HEK293 (cell line): ENCODE measurements around the gene GRB2.
A peak's percentile ranks its signal among the peaks of the same experiment; 100 is the strongest.

Experiments used
- CTCF ChIA-PET: fragments of 350-600 bp; formaldehyde crosslinking; extraction: SDS; loops from one replicate; lab custom pipeline; 2021; ENCODE audit warnings: antibody characterized with exemption; lab: Yijun Ruan, JAX
- POLR2A ChIA-PET: fragments of 300-600 bp; formaldehyde crosslinking; extraction: SDS; loops from one replicate; lab custom pipeline; 2020; ENCODE audit warnings: antibody characterized with exemption, inconsistent platforms; lab: Yijun Ruan, JAX
- H3K27ac ChIP-seq: fragments of 200-500 bp; sonication (Bioruptor generic); 2 replicates; pipeline ENCODE4 v1.5.1; 2014; ENCODE audit warnings: low read depth, low read length, control low read depth, inconsistent platforms; ENCODE audit errors: extremely low read depth
- H3K36me3 ChIP-seq, 2 experiments: fragments of 200-500 bp in 1 of 2; sonication (Bioruptor generic) in 1 of 2; 1 replicate in 1 of 2; 2 replicates in 1 of 2; pipeline ENCODE4 v1.5.1; 2014 to 2017; ENCODE audit warnings: inconsistent platforms in 2 of 2, low read length in 2 of 2; ENCODE audit not compliant: control insufficient read depth in 2 of 2, insufficient read depth in 1 of 2
- H3K4me1 ChIP-seq: fragments of 200-500 bp; sonication (Bioruptor generic); 2 replicates; pipeline ENCODE4 v1.5.1; 2014; ENCODE audit warnings: mild to moderate bottlenecking, low read length, inconsistent platforms; ENCODE audit not compliant: control insufficient read depth, insufficient read depth
- H3K4me3 ChIP-seq: 2 replicates; pipeline ENCODE4 v1.5.1; 2011; ENCODE audit warnings: low read depth, mild to moderate bottlenecking, control low read depth, low read length, moderate library complexity
- H3K9me3 ChIP-seq: fragments of 200-500 bp; sonication (Bioruptor generic); 2 replicates; pipeline ENCODE4 v1.5.1; 2014; ENCODE audit warnings: low read depth, low read length, inconsistent platforms; ENCODE audit not compliant: control insufficient read depth, insufficient read depth
- GLIS1 ChIP-seq: fragments of 450-650 bp; formaldehyde crosslinking; IDR thresholded peaks from 2 replicates; pipeline ENCODE4 v1.5.1; 2016; ENCODE audit warnings: missing biosample characterization, missing genetic modification characterization
- REPIN1 ChIP-seq: fragments of 450-650 bp; formaldehyde crosslinking; IDR thresholded peaks from 2 replicates; pipeline ENCODE4 v1.5.1; 2017; ENCODE audit warnings: missing biosample characterization, missing genetic modification characterization, low read depth
- SETDB1 ChIP-seq: IDR thresholded peaks from one replicate; pipeline ENCODE4 v1.6.1; 2017; ENCODE audit warnings: mild to moderate bottlenecking, low read length, moderate library complexity, mixed read lengths; ENCODE audit not compliant: insufficient read length
- ZNF121 ChIP-seq: fragments of 450-650 bp; formaldehyde crosslinking; IDR thresholded peaks from 2 replicates; pipeline ENCODE4 v1.5.1; 2016; ENCODE audit warnings: missing biosample characterization, missing genetic modification characterization
- ZNF146 ChIP-seq: fragments of 450-650 bp; formaldehyde crosslinking; IDR thresholded peaks from 2 replicates; pipeline ENCODE4 v1.5.1; 2016; ENCODE audit warnings: missing biosample characterization, missing genetic modification characterization
- ZNF16 ChIP-seq: fragments of 450-650 bp; formaldehyde crosslinking; IDR thresholded peaks from 2 replicates; pipeline ENCODE4 v1.5.1; 2016; ENCODE audit warnings: low read depth, missing biosample characterization, missing genetic modification characterization
- ZNF292 ChIP-seq: fragments of 450-650 bp; formaldehyde crosslinking; IDR thresholded peaks from 2 replicates; pipeline ENCODE4 v1.5.1; 2016; ENCODE audit warnings: low read depth, missing biosample characterization, missing genetic modification characterization, borderline replicate concordance
- ZNF350 ChIP-seq: fragments of 450-650 bp; formaldehyde crosslinking; IDR thresholded peaks from 2 replicates; pipeline ENCODE4 v1.5.0; 2017; ENCODE audit warnings: missing biosample characterization, mild to moderate bottlenecking, missing genetic modification characterization
- ZNF37A ChIP-seq: fragments of 450-650 bp; IDR thresholded peaks from 2 replicates; pipeline ENCODE4 v1.5.1; 2018; ENCODE audit warnings: missing biosample characterization, missing genetic modification characterization
- ZNF549 ChIP-seq: fragments of 450-650 bp; IDR thresholded peaks from 2 replicates; pipeline ENCODE4 v1.5.1; 2018; ENCODE audit warnings: missing biosample characterization, missing genetic modification characterization, mild to moderate bottlenecking, inconsistent platforms, moderate library complexity
- ZNF558 ChIP-seq: fragments of 450-650 bp; formaldehyde crosslinking; IDR thresholded peaks from 2 replicates; pipeline ENCODE4 v1.5.1; 2016; ENCODE audit warnings: missing biosample characterization, missing genetic modification characterization
- ZNF670 ChIP-seq: fragments of 450-650 bp; formaldehyde crosslinking; IDR thresholded peaks from 2 replicates; pipeline ENCODE4 v1.5.1; 2016; ENCODE audit warnings: missing biosample characterization, missing genetic modification characterization, low read depth
- TF ChIP-seq, protein P1 (sequence below): fragments of 450-650 bp; formaldehyde crosslinking; IDR thresholded peaks from 2 replicates; pipeline ENCODE4 v1.5.1; 2016; ENCODE audit warnings: missing biosample characterization, missing genetic modification characterization
- TF ChIP-seq, protein P2 (sequence below): sonication (generic); formaldehyde crosslinking; IDR thresholded peaks from 2 replicates; pipeline ENCODE4 v1.8.1; 2022; ENCODE audit warnings: mild to moderate bottlenecking, moderate library complexity, missing genetic modification reagents
- TF ChIP-seq, protein P3 (sequence below): fragments of 450-650 bp; formaldehyde crosslinking; IDR thresholded peaks from 2 replicates; pipeline ENCODE4 v1.5.1; 2016; ENCODE audit warnings: missing biosample characterization, missing genetic modification characterization
- TF ChIP-seq, protein P4 (sequence below): fragments of 450-650 bp; formaldehyde crosslinking; IDR thresholded peaks from 2 replicates; pipeline ENCODE4 v1.5.1; 2016; ENCODE audit warnings: missing biosample characterization, missing genetic modification characterization

The GRB2 gene

DNA sequence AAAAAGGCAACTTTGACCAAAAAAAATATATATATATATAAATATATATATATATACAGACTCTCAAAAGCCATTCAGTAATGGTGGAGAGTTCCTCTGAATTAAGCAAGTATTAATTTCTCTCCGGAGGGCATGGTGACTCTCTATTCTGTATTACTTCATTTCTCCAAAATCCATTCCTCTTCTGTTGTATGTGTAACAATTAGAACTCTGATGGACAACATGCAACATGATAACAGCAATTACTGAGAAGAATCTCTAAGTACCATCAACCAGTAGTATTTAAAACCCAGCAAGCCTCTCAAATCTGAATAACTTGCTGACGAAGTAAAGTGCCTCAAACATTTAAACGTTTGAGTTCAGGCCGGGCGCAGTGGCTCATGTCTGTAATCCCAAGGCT lies 2.3 kb downstream of the GRB2 start:
- Histone ChIP-seq H3K4me1 (0 out of 2 replicates have a peak, but pooled peaks cover 8% of the 10 kb centered on the region), H3K9me3 (no peaks in the 10 kb centered on the region), H3K36me3 (peaks cover 0 to 3% of the 10 kb centered on the region in 2 experiments; a peak in 1 of 3 replicates), H3K4me3 (no peak overlapping the region), H3K27ac (no peak overlapping the region)
- CTCF ChIA-PET, result interaction anchor here (0.7 to 2.1 kb wide), 15 partner anchors 9 to 163 kb away, joined by 3 to 12 read pairs (median 4); partner anchors contain the start of gene MIF4GD
- TF ChIP-seq, protein P1, sequence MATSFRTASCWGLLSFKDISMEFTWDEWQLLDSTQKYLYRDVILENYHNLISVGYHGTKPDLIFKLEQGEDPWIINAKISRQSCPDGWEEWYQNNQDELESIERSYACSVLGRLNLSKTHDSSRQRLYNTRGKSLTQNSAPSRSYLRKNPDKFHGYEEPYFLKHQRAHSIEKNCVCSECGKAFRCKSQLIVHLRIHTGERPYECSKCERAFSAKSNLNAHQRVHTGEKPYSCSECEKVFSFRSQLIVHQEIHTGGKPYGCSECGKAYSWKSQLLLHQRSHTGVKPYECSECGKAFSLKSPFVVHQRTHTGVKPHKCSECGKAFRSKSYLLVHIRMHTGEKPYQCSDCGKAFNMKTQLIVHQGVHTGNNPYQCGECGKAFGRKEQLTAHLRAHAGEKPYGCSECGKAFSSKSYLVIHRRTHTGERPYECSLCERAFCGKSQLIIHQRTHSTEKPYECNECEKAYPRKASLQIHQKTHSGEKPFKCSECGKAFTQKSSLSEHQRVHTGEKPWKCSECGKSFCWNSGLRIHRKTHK (tag by site-specific recombination), result no peak
- no peak for TF ChIP-seq ZNF16 (tag by site-specific recombination)
- POLR2A ChIA-PET, result interaction anchor here (1.0 kb wide), 2 partner anchors 9 to 114 kb away, joined by 3 to 4 read pairs; partner anchors contain the start of gene SLC25A19

DNA sequence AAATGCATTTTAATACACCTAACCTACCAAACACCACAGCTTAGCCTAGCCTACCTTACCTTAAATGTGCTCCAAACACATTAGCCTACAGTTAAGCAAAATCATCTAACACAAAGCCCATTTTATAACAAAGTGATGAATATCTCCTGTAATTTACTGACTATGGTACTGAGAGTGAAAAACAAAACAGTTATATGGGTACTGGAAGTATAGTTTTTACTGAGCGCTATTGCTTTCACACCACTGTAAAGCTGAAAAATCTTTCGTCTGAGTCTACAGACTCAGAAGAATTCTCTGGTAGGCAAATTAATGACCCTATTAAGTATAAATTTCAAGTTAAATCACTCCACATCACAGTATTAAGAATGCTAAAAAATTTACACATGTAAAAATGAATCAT lies 3.5 kb downstream of the GRB2 start:
- Histone ChIP-seq H3K4me3 (no peak overlapping the region), H3K27ac (no peak overlapping the region), H3K4me1 (peaks cover 8% of the 10 kb centered on the region; the same call in 1 of the 2 replicates), H3K9me3 (no peaks in the 10 kb centered on the region), H3K36me3 (peaks cover 0 to 3% of the 10 kb centered on the region in 2 experiments; a peak in 1 of 3 replicates)
- CTCF ChIA-PET, result interaction anchor here (0.8 to 2.7 kb wide), 4 partner anchors 53 to 162 kb away, joined by 4 to 31 read pairs (median 6); partner anchors contain the start of gene MIF4GD
- POLR2A ChIA-PET, result interaction anchor here (0.6 to 1.0 kb wide), 3 partner anchors 102 to 133 kb away, joined by 3 to 10 read pairs (median 4); partner anchors contain the start of gene SLC25A19
- TF ChIP-seq ZNF37A, result no peak
- TF ChIP-seq SETDB1, result no peak
- TF ChIP-seq ZNF549 (tag by site-specific recombination), result no peak
- TF ChIP-seq, protein P2, sequence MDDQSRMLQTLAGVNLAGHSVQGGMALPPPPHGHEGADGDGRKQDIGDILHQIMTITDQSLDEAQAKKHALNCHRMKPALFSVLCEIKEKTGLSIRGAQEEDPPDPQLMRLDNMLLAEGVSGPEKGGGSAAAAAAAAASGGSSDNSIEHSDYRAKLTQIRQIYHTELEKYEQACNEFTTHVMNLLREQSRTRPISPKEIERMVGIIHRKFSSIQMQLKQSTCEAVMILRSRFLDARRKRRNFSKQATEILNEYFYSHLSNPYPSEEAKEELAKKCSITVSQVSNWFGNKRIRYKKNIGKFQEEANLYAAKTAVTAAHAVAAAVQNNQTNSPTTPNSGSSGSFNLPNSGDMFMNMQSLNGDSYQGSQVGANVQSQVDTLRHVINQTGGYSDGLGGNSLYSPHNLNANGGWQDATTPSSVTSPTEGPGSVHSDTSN (CRISPR knock-in tag), result no peak
- TF ChIP-seq ZNF350 (tag by site-specific recombination), result no peak
- TF ChIP-seq ZNF558 (tag by site-specific recombination), result no peak
- TF ChIP-seq REPIN1, result no peak
- TF ChIP-seq GLIS1 (tag by site-specific recombination), result no peak
- TF ChIP-seq, protein P3, sequence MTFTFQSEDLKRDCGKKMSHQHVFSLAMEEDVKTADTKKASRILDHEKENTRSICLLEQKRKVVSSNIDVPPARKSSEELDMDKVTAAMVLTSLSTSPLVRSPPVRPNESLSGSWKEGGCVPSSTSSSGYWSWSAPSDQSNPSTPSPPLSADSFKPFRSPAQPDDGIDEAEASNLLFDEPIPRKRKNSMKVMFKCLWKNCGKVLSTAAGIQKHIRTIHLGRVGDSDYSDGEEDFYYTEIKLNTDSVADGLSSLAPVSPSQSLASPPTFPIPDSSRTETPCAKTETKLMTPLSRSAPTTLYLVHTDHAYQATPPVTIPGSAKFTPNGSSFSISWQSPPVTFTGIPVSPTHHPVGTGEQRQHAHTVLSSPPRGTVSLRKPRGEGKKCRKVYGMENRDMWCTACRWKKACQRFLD (tag by site-specific recombination), result no peak

DNA sequence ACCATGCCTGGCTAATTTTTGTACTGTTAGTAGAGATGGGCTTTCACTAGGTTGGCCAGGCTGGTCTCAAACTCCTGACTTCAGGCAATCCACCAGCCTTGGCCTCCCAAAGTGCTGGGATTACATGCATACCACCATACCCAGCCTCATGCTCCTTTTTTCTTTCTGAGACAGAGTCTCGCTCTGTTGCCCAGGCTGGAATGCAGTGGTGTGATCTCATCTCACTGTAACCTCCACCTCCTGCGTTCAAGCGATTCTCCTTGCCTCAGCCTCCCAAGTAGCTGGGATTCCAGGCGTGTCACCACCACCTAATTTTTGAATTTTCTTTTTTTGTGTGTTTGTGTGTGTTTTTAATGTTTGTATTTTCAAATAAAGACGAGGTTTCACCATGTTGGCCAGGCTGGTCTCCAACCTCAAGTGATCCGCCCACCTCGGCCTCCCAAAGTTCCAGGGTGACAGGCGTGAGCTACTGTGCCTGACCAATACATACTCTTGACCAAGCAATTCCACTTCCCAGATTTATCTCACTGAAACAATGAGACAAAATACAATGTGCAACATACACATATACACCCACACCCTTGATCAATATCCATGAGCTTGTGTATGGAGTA lies 5.0 kb downstream of the GRB2 start:
- POLR2A ChIA-PET, result interaction anchor here (0.6 to 1.1 kb wide), 3 partner anchors 50 to 130 kb away, joined by 4 to 8 read pairs (median 4); partner anchors contain the start of genes MIF4GD and SLC25A19
- H3K36me3 ChIP-seq, result peaks cover 0 to 3% of the 10 kb centered on the region in 2 experiments; a peak in 1 of 3 replicates

DNA sequence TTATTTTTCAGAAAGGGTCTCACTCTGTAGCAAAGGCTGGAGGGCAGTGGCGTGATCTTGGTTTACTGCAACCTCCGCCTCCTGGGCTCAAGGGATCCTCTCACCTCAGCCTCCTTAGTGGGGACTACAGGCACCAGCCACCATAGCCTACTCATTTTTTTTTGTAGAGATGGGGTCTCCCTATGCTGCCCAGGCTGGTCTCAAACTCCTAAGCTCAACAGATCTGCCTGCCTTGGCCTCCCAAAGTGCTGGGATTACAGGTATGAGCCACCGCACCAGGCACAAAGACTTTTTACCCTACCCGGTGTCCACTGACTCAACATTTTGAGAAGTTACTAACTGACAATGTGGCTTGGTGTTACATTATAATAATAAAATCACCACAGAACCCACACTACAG lies 7.2 kb downstream of the GRB2 start:
- H3K27ac ChIP-seq, result no peak overlapping the region
- ChIA-PET CTCF (interaction anchor here (0.5 to 2.5 kb wide), 5 partner anchors 8 to 197 kb away, joined by 3 to 24 read pairs (median 4); partner anchors contain the start of genes GRB2, MIF4GD and TSEN54), POLR2A (interaction anchor here (0.6 to 1.2 kb wide), 4 partner anchors 9 to 135 kb away, joined by 3 read pairs; no protein-coding TSS in a partner anchor)
- TF ChIP-seq ZNF121 (tag by site-specific recombination) (peak; percentile 86), ZNF146 (no peak), ZNF670 (tag by site-specific recombination) (no peak), ZNF37A (no peak)
- TF ChIP-seq, protein P4, sequence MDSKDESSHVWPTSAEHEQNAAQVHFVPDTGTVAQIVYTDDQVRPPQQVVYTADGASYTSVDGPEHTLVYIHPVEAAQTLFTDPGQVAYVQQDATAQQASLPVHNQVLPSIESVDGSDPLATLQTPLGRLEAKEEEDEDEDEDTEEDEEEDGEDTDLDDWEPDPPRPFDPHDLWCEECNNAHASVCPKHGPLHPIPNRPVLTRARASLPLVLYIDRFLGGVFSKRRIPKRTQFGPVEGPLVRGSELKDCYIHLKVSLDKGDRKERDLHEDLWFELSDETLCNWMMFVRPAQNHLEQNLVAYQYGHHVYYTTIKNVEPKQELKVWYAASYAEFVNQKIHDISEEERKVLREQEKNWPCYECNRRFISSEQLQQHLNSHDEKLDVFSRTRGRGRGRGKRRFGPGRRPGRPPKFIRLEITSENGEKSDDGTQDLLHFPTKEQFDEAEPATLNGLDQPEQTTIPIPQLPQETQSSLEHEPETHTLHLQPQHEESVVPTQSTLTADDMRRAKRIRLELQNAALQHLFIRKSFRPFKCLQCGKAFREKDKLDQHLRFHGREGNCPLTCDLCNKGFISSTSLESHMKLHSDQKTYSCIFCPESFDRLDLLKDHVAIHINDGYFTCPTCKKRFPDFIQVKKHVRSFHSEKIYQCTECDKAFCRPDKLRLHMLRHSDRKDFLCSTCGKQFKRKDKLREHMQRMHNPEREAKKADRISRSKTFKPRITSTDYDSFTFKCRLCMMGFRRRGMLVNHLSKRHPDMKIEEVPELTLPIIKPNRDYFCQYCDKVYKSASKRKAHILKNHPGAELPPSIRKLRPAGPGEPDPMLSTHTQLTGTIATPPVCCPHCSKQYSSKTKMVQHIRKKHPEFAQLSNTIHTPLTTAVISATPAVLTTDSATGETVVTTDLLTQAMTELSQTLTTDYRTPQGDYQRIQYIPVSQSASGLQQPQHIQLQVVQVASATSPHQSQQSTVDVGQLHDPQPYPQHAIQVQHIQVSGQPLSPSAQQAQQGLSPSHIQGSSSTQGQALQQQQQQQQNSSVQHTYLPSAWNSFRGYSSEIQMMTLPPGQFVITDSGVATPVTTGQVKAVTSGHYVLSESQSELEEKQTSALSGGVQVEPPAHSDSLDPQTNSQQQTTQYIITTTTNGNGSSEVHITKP (tag by site-specific recombination), result no peak
- peaks cover 0 to 3% of the 10 kb centered on the region in 2 experiments; a peak in 1 of 3 replicates for H3K36me3 ChIP-seq
- peaks cover 21% of the 10 kb centered on the region for H3K4me1 ChIP-seq
- H3K9me3 ChIP-seq, result no peaks in the 10 kb centered on the region
- no peak overlapping the region for H3K4me3 ChIP-seq

More for the DNA sequence above, 5.0 kb downstream of the GRB2 start:
- CTCF ChIA-PET, result interaction anchor here (0.6 to 2.7 kb wide), 4 partner anchors 49 to 130 kb away, joined by 4 to 31 read pairs (median 6); partner anchors contain the start of genes MIF4GD and SLC25A19
- peaks cover 12% of the 10 kb centered on the region for H3K4me1 ChIP-seq
- no peaks in the 10 kb centered on the region for H3K9me3 ChIP-seq
- no peak overlapping the region for H3K4me3 ChIP-seq
- H3K27ac ChIP-seq, result no peak overlapping the region
- no peak for TF ChIP-seq ZNF292 (tag by site-specific recombination)
